Measurements from ENCODE around the gene GLB1L3. TPM values are rescaled to one million over a fixed set of nuclear protein-coding genes. Genes with fewer than 3 reads are reported as not detected.

Gene GLB1L3
- total RNA-seq, 2 donors from 2014 or later = 1.3 TPM; not detected in 1

DNA sequence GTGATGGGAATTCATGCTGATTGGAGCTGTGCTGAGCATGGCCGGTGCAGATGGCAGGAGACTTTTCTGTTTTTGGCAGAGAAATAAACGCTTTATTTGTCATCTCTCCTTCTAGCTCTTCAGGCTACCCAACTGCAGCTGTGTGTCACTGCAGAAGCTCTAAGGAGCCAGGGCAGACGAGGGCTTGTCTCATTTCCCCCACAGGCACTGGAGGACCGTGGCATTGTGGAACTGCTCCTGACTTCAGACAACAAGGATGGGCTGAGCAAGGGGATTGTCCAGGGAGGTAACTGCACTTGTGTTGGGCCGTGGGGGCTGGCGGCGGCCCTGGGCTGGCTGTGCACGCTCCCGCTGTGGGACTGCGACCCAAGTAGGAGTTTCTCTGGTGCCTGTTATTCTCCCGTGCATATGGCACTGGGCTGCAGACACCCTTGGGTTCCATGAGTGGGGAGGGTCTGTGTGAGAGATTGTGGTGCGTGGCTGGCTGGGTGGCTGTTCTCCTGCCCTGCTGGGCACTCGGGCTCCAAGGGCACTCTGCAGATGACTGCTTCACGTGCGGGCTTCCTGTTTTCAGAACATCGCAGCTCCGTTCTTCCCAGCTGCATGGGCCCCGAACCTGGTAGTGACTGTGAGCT, 82.8 kb downstream of the GLB1L3 start:
- Histone ChIP-seq H3K4me3 (no peak overlapping the region), H3K4me1 (peaks cover 5% of the 10 kb centered on the region), H3K9me3 (no peaks in the 10 kb centered on the region), H3K27me3 (no peaks in the 10 kb centered on the region), H3K36me3 (replicated peaks in 1 of 2; ENCODE audit: insufficient read depth in 1 of 2, low read depth in 2 of 2) (no peaks in the 10 kb centered on the region), H3K27ac (no peak overlapping the region)
- intact Hi-C loops (cut with DNase I) = no loop called here
- 86 to 89% methylated on average over 9 to 18 of the region's 18 CpGs for WGBS, 2 donors
- TF ChIP-seq, protein P1, sequence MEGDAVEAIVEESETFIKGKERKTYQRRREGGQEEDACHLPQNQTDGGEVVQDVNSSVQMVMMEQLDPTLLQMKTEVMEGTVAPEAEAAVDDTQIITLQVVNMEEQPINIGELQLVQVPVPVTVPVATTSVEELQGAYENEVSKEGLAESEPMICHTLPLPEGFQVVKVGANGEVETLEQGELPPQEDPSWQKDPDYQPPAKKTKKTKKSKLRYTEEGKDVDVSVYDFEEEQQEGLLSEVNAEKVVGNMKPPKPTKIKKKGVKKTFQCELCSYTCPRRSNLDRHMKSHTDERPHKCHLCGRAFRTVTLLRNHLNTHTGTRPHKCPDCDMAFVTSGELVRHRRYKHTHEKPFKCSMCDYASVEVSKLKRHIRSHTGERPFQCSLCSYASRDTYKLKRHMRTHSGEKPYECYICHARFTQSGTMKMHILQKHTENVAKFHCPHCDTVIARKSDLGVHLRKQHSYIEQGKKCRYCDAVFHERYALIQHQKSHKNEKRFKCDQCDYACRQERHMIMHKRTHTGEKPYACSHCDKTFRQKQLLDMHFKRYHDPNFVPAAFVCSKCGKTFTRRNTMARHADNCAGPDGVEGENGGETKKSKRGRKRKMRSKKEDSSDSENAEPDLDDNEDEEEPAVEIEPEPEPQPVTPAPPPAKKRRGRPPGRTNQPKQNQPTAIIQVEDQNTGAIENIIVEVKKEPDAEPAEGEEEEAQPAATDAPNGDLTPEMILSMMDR (IDR thresholded peaks at IDR 0.05) = no peak
- TF ChIP-seq POLR2A (IDR thresholded peaks at IDR 0.05) = no peak
- no peak for DNase-seq
- ATAC-seq = no peak

DNA sequence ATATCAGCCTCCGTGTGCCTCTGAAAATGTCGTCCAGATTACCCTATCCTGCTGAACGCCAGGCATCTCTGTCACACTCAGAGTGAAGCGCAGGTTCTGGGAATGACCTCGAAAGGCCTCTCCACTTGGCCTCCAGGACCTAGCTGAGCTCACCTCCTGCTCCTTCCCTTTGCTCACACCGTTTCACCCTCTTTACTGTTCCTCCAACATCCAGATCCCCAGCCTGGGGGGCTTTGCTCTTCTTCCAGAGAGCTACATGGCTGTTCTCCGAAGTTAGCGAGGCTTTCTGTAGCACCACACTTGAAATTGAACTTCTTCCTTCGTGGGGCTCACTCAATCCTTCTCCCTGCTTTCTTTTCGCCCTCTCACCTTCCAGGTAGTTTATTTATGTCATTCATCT, 83.5 kb downstream of the GLB1L3 start:
- no peaks in the 10 kb centered on the region for H3K27me3 ChIP-seq
- DNase-seq = no peak
- no peak for TF ChIP-seq POLR2A (IDR thresholded peaks at IDR 0.05)
- TF ChIP-seq, protein P1 (IDR thresholded peaks at IDR 0.05) = no peak
- 80 to 82% methylated on average over 10 of the region's 10 CpGs for WGBS, 2 donors
- intact Hi-C loops (cut with DNase I) = no loop called here
- H3K9me3 ChIP-seq = no peaks in the 10 kb centered on the region
- no peaks in the 10 kb centered on the region for H3K36me3 ChIP-seq (replicated peaks in 1 of 2; ENCODE audit: insufficient read depth in 1 of 2, low read depth in 2 of 2)
- H3K27ac ChIP-seq = no peak overlapping the region
- ATAC-seq = no peak
- H3K4me1 ChIP-seq = peaks cover 5% of the 10 kb centered on the region
- no peak overlapping the region for H3K4me3 ChIP-seq

DNA sequence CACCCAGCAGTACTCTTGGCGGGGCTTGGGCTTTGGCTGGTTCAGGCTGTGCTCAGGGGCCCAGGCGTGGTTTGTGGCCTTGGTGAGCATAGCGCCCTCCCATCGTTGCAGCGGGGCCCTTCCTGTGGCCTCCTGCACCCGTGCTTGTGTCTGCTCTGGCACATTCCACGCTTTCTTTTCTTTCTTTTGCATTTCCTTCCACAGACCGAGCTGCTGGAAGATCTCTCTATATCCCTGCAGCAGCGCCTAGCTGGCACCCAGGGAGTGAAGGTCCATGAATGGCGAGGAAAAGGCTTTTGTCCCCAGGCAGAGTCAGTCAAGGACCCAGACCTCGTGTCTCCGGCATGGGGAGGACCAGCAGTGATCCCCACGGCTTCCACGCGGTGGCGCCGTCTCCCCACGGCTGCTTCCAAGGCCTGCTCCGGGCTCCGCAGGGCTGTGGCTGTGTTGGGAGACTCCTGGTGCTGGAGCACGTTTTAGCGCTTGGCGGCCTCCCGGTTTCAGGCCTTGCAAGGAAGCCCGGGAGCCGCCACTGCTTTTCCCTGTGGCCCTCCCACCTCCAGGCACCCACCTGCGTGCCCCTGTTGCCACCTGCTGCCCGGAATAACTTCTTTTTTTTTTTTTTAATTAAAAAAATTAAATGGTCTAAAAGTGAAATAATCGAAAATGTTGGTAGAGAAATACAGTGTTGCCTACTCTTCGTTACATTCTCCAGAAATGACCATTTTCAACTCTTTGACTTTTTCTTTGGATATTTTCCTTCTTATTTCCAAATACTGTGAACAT, 84.1 kb downstream of the GLB1L3 start:
- intact Hi-C loops (cut with DNase I) = no loop called here
- no peak overlapping the region for H3K27ac ChIP-seq
- peak; percentile 75 to 86 (median 81) for DNase-seq

DNA sequence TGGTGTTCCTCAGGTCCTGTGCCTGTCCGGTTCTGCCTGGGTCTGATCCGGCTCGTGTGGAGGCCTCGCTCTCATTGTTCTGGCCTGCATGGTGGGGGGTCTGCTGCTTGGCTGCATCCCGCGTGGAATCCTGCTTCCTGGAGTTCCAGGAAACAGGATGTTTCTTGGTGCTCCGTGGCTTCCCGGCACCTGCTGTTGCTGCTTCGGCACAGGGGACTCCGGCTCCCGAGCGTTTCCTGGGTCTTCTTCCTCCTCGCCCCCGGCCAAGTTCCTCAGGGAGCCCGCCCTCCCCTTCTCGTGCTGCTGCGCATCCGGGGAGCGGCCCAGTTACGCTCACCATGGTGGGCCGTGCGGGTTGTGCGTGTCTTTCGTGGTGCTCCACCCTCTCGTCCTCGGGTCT, 85.5 kb downstream of the GLB1L3 start:
- no peaks in the 10 kb centered on the region for H3K36me3 ChIP-seq (replicated peaks in 1 of 2; ENCODE audit: insufficient read depth in 1 of 2, low read depth in 2 of 2)
- 83 to 84% methylated on average over 26 of the region's 26 CpGs for WGBS, 2 donors
- no peak for TF ChIP-seq POLR2A (IDR thresholded peaks at IDR 0.05)
- TF ChIP-seq, protein P1 (IDR thresholded peaks at IDR 0.05) = no peak
- ATAC-seq = no peak
- no peaks in the 10 kb centered on the region for H3K9me3 ChIP-seq
- H3K27ac ChIP-seq = no peak overlapping the region
- H3K4me1 ChIP-seq = peaks cover 5% of the 10 kb centered on the region
- H3K27me3 ChIP-seq = no peaks in the 10 kb centered on the region
- DNase-seq = peak in 1 of 4 donors; percentile 7
- intact Hi-C loops (cut with DNase I) = no loop called here
- H3K4me3 ChIP-seq = no peak overlapping the region

More for the DNA sequence above, 84.1 kb downstream of the GLB1L3 start:
- 24 to 33% methylated on average over 28 to 30 of the region's 30 CpGs for WGBS, 2 donors
- Histone ChIP-seq H3K36me3 (replicated peaks in 1 of 2; ENCODE audit: insufficient read depth in 1 of 2, low read depth in 2 of 2) (no peaks in the 10 kb centered on the region), H3K9me3 (no peaks in the 10 kb centered on the region), H3K4me1 (peaks cover 5% of the 10 kb centered on the region), H3K4me3 (no peak overlapping the region), H3K27me3 (no peaks in the 10 kb centered on the region)
- peak; percentile 89 for ATAC-seq
- TF ChIP-seq, protein P1 (IDR thresholded peaks at IDR 0.05) = peak; percentile 67 to 88 (median 76)
- no peak for TF ChIP-seq POLR2A (IDR thresholded peaks at IDR 0.05)
